Mucosa of gallbladder (tissue), 1 donor: Measurements from ENCODE around the gene TBC1D20. TPM values are rescaled to one million over a fixed set of nuclear protein-coding genes. Genes with fewer than 3 reads are reported as not detected.

Source experiments
- DNase-seq: peaks from one replicate; pipeline ENCODE4 v3.0.0-alpha.2; 2020; ENCODE audit warnings: low spot score
- total RNA-seq: library from RNA; stranded (reverse); gene quantifications from one replicate; pipeline ENCODE4 v1.2.1, GENCODE V29; 2021
- donor health status: DM: no; HTN: no; CAD: no.

The TBC1D20 gene
- total RNA-seq, 1 donor from 2014 or later = 36.9 TPM

DNA sequence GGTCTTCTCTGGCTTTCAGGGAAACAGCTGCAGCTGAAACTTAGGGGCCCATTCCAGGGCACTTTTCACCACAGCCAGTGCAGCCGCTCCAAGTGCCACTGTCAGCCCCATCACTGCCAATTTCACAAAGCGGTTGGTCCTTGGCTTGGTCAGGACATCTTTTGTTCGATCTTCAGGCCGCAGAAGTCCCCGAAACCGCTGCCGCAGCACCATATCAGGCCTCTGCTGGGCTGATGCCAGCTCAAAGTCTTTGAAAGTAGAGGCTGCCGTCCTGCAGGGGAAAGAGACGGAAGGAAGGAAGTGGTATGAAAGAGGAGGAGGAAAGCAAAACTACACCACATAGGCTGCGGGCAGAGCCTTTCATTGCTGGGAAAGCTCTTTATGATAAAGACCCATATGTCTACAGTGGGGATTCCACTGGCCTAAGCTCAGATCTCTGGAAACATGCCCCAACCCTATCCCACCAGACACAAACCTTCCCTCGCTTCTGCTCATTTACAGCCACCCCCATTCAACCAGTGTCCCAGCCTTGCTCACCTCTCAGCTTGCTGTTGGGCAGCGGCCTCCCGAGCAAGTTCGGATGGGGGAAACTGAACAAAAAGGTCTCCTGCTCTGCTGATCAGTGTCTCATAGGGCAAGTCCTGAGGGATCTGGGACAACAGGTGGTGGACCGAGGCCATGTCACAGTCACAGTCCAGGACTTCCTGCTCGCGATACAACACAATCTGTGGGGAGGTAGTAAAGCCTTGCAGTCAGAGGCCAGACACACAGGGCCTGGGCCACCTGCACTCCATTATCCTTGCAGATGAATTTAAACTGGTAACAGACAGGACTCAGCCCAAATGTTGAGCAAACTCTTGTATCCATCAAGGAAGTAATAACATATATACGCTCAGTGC, 23.5 kb downstream of the TBC1D20 start:
- no peak for DNase-seq

DNA sequence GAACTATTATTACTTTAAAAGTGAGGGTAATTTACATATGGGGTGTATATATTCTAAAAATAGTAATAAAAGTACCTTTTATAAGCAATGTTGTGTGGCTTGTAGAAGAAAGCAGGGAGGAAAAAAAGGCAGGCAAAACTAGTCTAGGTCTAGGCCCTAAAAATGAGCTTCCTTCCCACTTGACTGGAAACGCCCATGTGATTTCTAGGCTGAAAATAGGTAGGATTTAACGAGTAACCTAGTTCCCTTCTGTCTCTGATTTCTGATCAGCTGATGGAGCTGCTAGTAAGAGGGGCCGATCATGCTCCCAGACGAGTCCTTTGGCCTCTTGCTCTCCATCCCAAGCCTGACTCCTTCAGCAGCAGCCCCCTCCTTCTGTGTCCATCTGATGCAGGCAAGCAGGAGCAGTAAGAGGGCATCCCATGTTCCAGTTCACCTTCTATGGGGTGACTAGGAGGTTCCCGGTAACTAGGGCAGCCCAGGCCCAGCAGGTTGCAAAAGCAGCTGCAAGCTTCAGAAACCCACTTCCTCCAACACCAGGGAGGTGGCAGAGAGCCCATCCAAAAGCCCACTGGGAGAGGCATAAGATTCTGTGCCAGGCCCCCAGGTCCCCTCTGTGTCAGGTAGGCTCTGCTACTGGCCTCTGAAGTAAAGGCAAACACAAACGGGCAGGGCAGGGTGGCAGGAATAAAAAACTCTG, 24.4 kb downstream of the TBC1D20 start:
- no peak for DNase-seq

DNA sequence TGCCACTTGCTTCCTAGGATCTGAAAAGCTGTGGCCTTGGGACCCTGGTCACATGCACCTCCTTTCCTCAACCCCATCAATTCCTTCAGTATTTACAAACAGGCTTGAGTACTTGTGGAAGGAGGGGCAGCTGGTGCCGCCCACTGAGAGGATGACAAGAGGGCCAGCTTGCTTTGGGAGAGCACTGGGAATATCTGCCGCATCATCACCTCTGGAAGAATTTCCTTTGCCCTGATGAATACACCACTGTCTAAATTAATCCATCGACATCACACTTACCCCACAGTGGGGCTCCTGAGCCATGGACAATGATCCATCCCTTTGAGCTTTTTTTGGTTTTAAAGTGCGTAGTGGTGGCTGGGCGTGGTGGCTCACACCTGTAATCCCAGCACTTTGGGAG, 25.9 kb downstream of the TBC1D20 start:
- DNase-seq = no peak

DNA sequence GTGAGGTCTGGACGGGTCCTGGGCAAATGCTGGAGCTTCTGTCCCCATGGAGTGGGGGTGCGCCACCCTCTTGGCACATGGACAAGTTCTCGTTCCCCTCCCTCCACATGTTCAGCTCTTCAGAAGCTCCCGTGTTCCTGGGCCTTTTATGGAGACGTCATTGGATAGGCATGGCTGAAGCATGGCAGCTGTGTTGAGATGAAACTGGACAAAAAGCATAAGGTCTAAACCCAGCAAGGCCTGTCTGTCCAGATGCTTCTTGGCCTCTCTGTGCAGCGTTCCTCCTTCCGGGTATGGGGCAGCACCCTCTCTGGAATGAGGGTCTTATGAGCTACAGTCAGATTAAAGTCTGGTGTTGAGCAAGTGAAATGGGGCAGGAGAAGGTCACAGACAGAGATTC, 26.8 kb downstream of the TBC1D20 start:
- no peak for DNase-seq

DNA sequence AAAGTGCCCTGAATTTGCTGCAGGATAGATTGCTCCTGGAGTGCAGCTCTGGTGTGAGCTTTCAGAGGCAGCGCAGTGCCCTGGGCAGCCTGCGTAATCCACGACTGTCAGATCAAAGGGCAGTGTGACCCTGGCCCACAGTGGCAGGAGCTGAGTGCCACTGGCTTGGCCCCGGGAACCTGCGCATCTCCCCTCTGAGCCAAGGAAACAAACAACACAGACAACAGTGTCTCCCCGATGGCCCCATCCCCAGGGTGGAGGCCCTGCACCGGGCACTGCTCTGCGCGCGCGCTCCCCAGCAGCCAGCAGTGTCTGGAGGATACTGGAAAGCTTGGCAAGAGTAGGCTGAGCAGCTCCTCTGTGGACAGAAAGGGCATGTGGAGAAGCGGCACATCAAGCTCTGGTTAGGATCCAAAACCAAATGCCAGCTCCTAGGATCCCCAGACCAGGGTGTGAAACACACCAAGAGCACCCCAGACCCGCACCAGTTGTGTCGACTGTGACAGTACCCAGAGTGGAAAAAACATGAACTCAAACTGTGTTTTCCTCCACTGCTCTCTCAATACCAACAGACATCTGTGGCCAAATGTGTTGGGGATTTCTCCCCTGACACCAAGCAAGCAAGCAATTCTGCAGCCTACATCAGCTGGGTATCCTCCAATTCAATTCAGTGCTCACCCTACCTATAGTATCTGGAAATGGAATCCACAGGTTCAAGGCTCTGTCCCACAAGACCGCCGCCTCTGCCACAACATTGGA, 27.5 kb downstream of the TBC1D20 start:
- DNase-seq = no peak

DNA sequence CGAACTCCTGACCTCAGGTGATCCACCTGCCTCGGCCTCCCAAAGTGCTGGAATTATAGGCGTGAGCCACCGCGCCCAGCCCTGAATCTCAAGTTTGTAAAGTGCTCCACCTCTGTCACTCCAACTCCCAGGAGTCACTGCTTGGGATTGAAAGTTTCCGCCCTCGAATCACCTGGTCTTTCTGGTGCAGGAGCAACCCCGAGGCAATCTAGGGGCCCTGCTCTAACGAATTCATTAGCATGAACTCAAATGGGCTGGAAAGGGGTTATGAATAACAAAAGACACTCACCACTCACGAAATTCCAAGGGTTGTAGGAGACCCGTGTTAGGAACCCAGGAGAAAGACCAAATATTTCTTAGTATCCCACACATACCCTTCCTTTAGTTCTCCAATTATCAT, 28.1 kb downstream of the TBC1D20 start:
- DNase-seq = no peak

DNA sequence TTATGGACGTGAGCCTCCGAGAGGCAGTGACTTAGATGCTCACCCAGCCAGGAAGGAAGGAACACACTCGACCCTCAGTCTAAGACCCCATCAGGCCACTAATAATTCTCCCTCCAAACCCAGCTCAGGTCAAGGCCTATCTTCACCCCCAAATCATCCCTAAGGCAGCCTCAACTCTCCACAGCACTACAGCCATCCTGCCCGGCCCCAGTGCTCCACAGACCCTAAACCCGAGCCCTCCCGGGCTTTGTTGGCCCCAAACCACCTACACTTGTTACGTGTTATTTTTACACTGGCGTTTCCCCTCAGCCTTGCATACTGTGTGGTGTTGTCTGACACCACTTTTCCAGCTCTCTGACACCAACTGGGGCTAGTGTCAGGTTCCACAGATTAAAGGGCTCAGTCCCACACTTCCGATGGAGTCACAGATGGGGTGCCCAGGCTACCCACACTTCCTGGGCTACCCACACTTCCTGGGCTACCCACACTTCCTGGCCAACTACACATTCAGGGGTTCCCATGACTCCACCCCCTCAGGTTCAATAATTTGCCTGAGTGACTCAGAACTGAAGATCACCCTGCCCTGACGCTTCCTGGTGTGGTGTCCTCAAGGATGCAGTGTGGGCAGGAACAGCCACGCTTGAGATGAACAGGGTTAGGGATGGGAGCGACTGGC, 28.9 kb downstream of the TBC1D20 start:
- DNase-seq = no peak

DNA sequence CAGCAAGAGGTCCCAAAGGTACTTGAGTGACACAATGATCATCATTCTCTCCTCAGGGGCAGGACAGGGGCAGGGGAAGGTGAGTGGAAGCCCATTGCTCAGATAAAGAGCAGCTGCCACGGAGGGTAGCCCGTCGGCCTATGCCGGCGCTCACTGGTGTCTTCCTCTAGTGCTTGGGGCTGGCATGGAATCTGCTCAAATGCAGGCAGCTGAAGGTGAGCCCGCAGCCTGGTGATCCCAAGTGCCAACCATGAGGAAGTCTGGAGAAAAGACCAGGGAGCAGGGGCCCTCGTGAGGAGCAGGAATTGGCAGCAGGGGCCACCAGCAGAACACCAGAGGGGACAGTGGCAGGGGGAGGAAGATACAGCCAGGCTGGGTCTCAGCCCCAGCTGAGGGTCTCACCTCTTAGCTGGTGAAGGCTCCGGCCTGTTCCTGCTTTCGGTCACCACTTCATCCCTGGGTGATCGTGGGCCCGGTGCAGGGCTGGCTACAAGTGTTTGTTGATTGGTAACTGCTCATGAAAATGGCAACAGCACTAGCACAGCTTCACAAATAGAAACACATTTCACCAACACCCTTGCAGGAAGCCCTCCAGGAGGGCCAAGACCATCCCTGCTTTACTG, 29.5 kb downstream of the TBC1D20 start:
- no peak for DNase-seq

DNA sequence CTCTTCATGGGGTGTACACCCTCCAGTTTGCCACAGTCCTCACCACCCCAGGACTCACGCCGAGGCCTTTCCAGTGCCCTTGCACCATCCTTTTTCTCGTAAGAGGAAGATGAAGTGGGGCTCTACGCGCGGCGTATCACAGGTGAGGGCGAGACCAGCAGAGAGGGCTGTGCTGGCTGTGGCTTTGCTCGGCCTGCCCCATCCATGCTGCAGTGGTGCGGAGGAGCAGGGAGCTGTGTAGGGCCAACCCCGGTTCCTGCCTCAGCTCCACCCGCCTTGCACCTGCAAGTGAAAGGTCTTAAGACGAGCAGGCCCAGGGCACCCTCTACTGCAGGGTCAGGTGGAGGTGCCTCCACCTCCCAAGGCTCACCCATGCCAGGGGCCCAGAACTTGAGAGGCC, 30.1 kb downstream of the TBC1D20 start:
- DNase-seq = no peak

DNA sequence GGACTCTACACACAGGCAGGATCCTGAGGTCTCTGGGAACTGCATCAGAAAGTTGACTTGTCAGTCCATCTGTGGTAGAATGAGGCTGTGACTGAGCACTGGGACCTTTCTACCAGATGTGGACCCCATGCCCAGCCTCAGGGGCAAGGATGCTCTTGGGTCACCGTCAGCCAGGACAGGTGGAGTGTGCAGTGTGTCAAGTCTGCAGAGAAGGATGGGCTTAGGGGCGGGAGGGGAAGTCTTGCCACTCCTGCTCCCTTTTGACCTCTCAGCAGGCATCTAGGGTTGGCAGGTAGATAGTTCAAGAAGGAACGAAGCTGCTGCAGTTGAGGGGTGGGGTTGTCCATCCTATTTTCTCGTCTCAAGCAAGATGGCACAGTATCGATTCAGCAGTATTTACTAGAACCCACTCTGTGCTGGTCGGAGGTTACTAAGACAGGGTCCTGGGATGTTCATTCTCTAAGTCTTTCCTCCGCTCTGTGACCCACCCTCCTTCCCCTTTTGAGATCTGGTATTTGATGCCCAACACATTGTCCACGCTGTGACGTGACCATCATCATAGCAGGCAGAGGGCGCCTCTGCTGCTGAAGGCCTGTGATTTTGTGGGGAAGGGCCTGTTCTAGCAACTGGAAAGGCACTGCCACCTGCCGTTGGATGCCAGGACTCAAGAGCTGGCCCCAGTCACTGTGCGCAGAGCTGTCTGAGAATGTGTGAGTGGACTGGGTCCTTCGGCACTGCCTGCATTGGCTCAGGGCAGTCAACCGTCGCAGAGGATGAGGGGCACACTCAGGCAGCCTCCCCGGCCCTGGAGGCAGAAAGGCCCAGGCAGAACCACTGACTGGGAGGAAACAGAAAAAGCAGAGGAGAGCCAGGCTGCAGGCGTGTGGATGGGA, 31.1 kb downstream of the TBC1D20 start:
- DNase-seq = peak; percentile 62

DNA sequence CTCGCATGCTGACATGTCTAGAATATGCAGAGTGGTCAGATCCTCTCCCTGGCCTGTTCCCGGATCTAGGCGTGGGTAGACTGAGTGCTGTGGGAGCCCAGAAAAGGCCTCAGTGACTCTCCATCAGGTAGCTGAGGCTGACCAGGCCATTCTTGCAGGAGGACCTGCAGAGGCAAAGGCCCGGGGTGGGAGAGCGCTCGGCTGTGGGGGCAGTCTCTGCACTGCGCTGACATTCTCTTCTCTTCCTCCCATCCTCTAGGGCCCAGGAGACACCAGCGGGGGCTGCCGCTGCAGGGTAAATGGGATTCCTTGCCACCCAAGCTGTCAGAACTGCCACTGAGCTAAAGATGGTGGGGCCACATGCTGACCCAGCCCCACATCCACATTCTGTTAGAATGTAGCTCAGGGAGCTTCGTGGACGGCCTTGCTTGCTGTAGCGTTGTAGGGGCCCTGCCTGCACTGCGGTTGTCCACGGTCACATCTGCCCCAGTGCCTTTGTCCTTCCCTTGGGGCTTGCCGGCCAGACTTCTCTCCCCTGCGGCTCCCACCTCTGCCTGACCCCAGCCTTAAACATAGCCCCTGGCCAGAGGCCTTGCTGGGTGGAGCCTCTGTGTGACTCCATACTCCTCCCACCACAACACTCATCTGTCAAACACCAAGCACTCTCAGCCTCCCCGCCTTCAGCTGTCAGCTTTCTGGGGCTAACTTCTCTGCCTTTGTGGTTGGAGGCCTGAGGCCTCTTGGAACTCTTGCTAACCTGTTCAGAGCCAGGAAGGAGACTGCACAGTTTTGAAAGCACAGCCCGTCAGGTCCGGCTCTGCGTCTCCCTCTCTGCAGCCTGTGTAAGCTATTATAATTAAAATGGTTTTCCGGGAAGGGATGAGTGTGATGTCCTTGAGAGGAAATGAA, 32.0 kb downstream of the TBC1D20 start:
- no peak for DNase-seq

DNA sequence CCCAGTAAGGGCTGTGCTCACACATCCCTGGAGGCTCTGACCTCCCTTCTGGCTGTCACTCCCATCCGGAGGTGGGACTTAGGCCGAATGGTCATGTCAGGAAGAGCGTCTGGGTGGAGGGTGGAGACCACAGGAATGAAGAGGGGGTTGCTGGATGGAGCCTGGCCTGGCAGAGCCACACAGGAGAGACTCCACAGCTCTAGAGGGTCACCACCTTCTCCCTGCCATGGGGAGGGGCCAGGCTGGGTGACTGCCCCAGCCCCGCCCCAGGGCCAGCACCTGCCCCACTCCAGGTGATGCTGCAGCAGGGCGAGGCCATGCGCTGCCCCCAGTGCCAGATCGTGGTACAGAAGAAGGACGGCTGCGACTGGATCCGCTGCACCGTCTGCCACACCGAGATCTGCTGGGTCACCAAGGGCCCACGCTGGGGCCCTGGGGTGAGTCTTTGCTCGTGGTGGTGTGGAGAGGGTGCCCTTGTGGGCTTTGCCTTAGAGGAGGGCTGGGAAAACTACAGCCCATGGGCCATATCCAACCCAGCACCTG, 33.6 kb downstream of the TBC1D20 start:
- no peak for DNase-seq

DNA sequence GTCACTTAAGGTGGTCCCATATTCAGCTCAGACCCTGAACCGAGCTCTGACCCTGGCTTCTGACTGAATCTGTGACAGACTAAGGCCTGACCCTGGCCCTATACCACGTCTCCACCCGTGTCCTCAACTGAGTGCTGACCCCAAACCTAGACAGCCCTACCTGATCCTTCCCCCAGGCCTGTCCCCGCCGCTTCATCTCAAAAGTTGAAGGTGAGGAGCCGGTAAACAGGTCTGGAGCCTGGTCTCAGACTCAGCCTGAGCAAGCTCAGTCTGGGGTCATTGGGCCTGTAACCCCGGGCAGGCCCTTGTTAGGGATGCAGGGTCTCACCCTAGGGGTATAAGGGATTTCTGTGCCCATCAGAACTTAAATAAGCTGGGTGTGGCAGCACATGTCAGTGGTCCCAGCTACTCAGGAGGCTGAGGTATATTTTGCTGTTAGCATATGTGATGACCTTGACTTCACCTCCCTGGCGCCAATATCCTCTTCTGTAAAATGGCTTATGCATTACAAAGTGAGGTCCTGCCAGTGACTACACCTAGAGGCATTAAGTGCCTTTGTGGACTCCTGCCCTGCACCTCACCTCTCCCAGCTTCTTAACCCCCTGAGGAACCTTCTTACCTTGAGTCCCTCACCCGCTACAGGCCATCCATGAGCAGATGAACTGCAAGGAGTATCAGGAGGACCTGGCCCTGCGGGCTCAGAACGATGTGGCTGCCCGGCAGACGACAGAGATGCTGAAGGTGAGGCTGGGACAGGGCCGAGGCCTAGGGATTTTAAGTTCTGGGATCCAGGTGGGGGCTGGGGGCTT, 34.3 kb downstream of the TBC1D20 start:
- no peak for DNase-seq

DNA sequence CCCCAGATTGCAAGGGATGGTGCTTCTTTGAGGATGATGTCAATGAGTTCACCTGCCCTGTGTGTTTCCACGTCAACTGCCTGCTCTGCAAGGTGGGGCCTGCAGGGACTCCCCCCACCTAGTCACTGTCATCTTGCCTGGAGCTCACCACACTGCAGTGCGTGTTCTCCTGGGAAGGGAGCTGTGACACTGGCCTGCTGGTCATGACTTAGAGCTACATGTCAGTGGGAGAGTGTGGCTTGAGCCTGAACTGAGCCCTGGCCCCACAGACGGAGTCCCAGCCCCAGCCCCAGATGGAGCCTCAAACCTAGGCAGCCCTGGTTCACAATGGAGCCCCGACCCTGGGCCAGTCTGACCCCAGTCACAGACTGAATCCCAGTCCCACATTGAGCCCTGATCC, 34.9 kb downstream of the TBC1D20 start:
- DNase-seq = no peak

DNA sequence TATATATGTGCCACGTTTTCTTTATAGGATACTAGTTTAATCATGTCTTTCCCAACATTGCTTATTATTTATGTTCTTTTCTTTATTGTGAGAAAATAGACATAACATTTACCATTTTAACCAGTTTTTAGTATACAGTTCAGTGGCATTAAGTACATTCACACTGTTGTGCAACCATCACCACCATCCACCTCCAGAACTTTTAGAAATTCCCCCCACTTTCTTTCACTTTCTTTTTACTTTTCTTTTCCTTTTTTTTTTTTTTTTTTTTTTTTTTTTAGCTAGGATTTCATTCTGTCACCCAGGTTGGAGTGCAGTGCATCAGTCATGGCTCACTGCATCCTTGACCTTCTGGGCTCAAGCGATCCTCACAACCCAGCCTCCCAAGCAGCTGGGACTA, 35.8 kb downstream of the TBC1D20 start:
- no peak for DNase-seq

DNA sequence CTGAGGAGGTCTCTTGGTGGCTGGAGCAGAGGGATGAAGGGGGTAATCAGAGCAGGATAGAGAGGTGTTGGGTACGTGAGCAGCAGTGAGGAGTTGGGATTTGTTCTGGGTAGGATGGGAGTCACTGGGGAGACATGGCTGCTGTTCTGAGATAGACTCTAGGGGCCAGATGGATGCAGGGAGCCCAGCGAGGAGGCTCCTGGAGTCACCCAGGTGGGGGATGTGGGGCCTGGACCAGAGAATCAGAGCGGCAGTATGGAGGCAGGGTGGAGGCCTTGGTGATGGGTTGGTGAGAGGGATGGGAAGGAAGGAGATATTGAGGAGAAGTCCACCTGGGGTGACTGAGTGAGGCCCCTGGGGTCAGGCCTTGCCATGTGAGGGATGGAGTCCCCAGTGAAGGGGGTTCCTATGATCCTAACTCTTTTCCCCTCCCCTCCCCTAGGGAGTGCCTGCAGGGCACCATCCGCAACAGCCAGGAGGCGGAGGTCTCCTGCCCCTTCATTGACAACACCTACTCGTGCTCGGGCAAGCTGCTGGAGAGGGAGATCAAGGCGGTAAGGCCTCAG, 40.6 kb downstream of the TBC1D20 start:
- DNase-seq = no peak

DNA sequence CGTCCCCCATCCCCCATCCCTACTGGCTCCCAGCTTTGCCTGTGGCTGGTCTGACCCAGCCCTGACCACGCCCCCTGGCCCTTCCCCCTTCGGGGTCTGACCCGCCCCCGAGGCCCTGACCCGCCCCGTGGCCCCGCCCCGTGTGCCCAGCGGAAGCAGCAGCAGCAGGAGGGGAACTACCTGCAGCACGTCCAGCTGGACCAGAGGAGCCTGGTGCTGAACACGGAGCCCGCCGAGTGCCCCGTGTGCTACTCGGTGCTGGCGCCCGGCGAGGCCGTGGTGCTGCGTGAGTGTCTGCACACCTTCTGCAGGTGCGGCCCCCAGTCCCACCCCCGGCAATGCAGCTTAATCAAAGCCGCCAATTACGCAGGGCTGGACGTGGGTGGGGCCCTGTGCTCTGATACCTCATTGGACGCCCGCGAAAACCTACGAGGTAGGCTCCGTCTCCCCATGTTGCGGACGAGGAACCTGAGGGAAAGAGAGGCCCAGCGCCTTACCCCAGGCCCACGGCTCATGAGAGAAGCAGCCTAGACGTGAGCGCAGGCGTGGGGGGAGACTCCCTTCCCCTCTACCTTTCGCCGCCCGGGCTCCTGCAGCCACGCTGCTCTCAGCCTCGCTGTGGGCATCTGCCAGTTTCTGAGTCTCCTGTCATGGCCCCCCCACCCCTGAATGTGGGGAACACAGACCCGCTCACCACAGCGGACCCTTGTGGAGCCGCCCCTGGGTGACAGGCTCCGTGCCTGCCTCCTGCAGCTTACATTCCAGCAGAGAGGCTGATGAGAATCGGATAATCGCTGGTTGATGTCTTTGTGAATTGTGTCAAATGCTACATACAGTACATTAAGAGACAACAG, 41.4 kb downstream of the TBC1D20 start:
- no peak for DNase-seq
